Smooth muscle cell (in vitro differentiated cells): ENCODE measurements around the gene NAPG. TPM values are rescaled to one million over a fixed set of nuclear protein-coding genes. Genes with fewer than 3 reads are reported as not detected.
"Not testable (repeated sequence)": the region's sequence is repeated elsewhere in the genome, so short reads cannot be mapped to it uniquely, and the experiment has no call there.

ENCODE experiments used
- DNase-seq: peaks from one replicate; lab custom pipeline; 2025; ENCODE audit not compliant: unreplicated experiment; lab: John Stamatoyannopoulos, UW
- H2AFZ ChIP-seq: fragments of 200-600 bp; sonication (generic); 2 replicates; pipeline ENCODE4 v1.6.0; 2016; ENCODE audit warnings: antibody characterized with exemption, low read depth, mild to moderate bottlenecking
- H3F3A ChIP-seq: fragments of 200-600 bp; sonication (generic); 2 replicates; pipeline ENCODE4 v1.6.0; 2017; ENCODE audit warnings: antibody characterized with exemption, low read depth
- H3K27ac ChIP-seq: fragments of 200-600 bp; sonication (generic); 2 replicates; pipeline ENCODE4 v1.5.1; 2016; ENCODE audit warnings: low read depth, mild to moderate bottlenecking
- H3K27me3 ChIP-seq: fragments of 200-600 bp; sonication (generic); 2 replicates; pipeline ENCODE4 v1.6.1; 2016; ENCODE audit warnings: low read depth, mild to moderate bottlenecking
- H3K36me3 ChIP-seq: fragments of 200-600 bp; sonication (generic); 2 replicates; pipeline ENCODE4 v1.5.1; 2016; ENCODE audit warnings: low read depth
- H3K4me1 ChIP-seq: fragments of 200-600 bp; sonication (generic); 2 replicates; pipeline ENCODE4 v1.5.1; 2016; ENCODE audit warnings: low read depth
- H3K4me2 ChIP-seq: fragments of 200-600 bp; sonication (generic); 2 replicates; pipeline ENCODE4 v1.6.0; 2016; ENCODE audit warnings: mild to moderate bottlenecking
- H3K4me3 ChIP-seq: fragments of 200-600 bp; sonication (generic); 2 replicates; pipeline ENCODE4 v1.5.1; 2016; ENCODE audit warnings: mild to moderate bottlenecking
- H3K79me2 ChIP-seq: fragments of 200-600 bp; sonication (generic); 2 replicates; pipeline ENCODE4 v1.6.0; 2016; ENCODE audit warnings: low read depth, mild to moderate bottlenecking
- H3K9ac ChIP-seq: fragments of 200-600 bp; sonication (generic); 2 replicates; pipeline ENCODE4 v1.6.0; 2016; ENCODE audit warnings: low read depth
- H3K9me3 ChIP-seq: fragments of 200-600 bp; sonication (generic); replicated peaks from 2 replicates; pipeline ENCODE4 v1.5.1; 2016; ENCODE audit warnings: low read depth
- H4K20me1 ChIP-seq: fragments of 200-600 bp; sonication (generic); 2 replicates; pipeline ENCODE4 v1.6.0; 2016; ENCODE audit warnings: low read depth
- WGBS: methylation state at CpG from one replicate; pipeline ENCODE4 v1.1.7; 2016; ENCODE audit warnings: low lambda C conversion rate; 5-methylcytosine and 5-hydroxymethylcytosine counted together
- polyA plus RNA-seq: library from polyadenylated mRNA; unstranded; fragments of >200 nt; fragmentation: Nextera tagmentation; extraction: Ambion mirVana; gene quantifications from 2 replicates; pipeline ENCODE4 v1.2.1, GENCODE V29; 2016
- total RNA-seq: library from RNA; depleted of rRNA; stranded (reverse); fragments of >200 nt; gene quantifications from 2 replicates; pipeline ENCODE4 v1.2.3, GENCODE V29; 2014
- TF ChIP-seq, protein P1 (sequence below): fragments of 200-600 bp; sonication (generic); IDR thresholded peaks from 2 replicates; pipeline ENCODE4 v1.5.1; 2017; ENCODE audit warnings: borderline replicate concordance, mild to moderate bottlenecking, antibody characterized with exemption; ENCODE audit not compliant: insufficient read depth, poor library complexity, severe bottlenecking

NAPG gene
- total and polyA plus RNA-seq, 2 experiments from 2014 or later: 30.2 to 57.4 TPM

DNA sequence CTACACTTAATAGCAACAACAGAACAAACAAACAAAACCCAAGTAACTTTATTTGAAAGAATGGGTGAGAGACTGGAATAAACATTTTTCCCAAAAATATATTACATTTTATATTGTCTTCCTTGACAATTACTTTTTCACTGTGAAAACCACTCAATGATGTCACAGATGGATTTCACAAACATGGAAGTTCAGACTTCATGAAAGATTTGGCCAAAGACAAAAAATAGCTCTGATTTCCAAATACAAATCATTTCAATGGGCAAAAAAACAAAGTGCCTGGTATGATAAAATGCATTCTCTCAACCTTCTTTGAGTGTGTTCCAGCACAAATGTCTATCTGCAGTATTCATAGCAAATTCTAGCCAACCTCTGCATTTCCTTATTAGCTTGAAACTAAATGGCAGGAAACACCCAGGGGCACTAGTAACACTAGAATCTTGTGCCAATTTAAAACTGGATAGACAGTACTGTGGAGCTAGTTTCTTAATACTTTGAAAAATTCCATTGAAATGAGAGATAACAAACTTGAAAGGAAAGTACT is 28.5 kb upstream of the NAPG start:
- Histone ChIP-seq H4K20me1 (no peaks in the 10 kb centered on the region), H2AFZ (no peak overlapping the region), H3K4me3 (no peak overlapping the region), H3K79me2 (no peaks in the 10 kb centered on the region), H3K9me3 (no peaks in the 10 kb centered on the region), H3F3A (no peaks in the 10 kb centered on the region), H3K9ac (no peak overlapping the region), H3K36me3 (no peaks in the 10 kb centered on the region), H3K27ac (no peak overlapping the region), H3K4me2 (no peak overlapping the region), H3K27me3 (no peaks in the 10 kb centered on the region), H3K4me1 (no peaks in the 10 kb centered on the region)
- TF ChIP-seq, protein P1, sequence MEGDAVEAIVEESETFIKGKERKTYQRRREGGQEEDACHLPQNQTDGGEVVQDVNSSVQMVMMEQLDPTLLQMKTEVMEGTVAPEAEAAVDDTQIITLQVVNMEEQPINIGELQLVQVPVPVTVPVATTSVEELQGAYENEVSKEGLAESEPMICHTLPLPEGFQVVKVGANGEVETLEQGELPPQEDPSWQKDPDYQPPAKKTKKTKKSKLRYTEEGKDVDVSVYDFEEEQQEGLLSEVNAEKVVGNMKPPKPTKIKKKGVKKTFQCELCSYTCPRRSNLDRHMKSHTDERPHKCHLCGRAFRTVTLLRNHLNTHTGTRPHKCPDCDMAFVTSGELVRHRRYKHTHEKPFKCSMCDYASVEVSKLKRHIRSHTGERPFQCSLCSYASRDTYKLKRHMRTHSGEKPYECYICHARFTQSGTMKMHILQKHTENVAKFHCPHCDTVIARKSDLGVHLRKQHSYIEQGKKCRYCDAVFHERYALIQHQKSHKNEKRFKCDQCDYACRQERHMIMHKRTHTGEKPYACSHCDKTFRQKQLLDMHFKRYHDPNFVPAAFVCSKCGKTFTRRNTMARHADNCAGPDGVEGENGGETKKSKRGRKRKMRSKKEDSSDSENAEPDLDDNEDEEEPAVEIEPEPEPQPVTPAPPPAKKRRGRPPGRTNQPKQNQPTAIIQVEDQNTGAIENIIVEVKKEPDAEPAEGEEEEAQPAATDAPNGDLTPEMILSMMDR: no peak
- DNase-seq: no peak

DNA sequence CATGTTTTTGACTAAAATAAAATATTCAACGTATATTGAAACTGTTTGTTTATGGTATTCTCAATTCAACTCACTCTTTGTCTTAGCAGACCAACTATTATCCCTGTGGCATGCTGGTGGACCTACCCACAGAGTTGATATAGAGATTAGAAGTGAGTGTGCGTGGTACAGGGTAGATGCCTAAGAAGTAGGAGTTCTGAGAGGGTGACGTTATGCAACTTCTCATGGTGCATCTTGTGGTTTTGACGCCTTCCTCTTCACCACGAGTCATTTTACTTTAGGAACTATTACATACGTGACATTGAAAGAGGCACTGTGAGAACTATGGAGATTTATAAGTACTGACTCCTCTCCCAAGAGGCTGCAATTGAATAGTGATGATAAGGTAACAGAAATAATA is 26.6 kb upstream of the NAPG start:
- TF ChIP-seq, protein P1: no peak

DNA sequence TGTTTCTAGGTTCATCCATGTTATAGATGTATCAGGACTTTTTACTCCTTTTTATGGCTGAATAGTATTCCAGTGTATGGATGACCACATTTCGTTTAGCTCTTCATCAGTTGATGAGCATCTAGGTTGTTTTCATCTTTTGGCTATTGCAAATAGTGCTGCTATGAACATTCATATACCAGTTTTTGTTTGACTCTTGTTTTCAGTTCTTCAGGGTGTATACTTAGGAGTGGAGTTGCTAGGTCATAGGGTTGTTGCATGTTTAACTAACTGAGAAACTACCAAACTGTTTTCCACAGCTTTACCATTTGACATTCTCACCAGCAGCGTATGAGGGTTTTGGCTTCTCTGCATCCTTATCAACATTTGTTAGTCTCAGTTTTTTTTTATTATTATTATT is 25.8 kb upstream of the NAPG start:
- no peak overlapping the region for H2AFZ ChIP-seq
- H3K36me3 ChIP-seq: no peaks in the 10 kb centered on the region
- no peaks in the 10 kb centered on the region for H3K27me3 ChIP-seq
- H3K27ac ChIP-seq: no peak overlapping the region
- no peaks in the 10 kb centered on the region for H4K20me1 ChIP-seq
- TF ChIP-seq, protein P1: no peak
- no peaks in the 10 kb centered on the region for H3F3A ChIP-seq
- no peaks in the 10 kb centered on the region for H3K79me2 ChIP-seq
- H3K4me1 ChIP-seq: no peaks in the 10 kb centered on the region
- H3K4me2 ChIP-seq: no peak overlapping the region
- no peak overlapping the region for H3K4me3 ChIP-seq
- DNase-seq: no peak
- H3K9me3 ChIP-seq: no peaks in the 10 kb centered on the region
- WGBS: 48% methylated on average over 2 of the region's 2 CpGs
- H3K9ac ChIP-seq: no peak overlapping the region

More for the DNA sequence above, 26.6 kb upstream of the NAPG start:
- no peaks in the 10 kb centered on the region for H3K36me3 ChIP-seq
- H3K4me2 ChIP-seq: no peak overlapping the region
- H3K4me1 ChIP-seq: no peaks in the 10 kb centered on the region
- DNase-seq: no peak
- WGBS: 46% methylated on average over 6 of the region's 6 CpGs
- no peaks in the 10 kb centered on the region for H3F3A ChIP-seq
- no peaks in the 10 kb centered on the region for H3K9me3 ChIP-seq
- H3K4me3 ChIP-seq: no peak overlapping the region
- H3K27ac ChIP-seq: no peak overlapping the region
- no peak overlapping the region for H3K9ac ChIP-seq
- H3K27me3 ChIP-seq: no peaks in the 10 kb centered on the region
- H3K79me2 ChIP-seq: no peaks in the 10 kb centered on the region
- H4K20me1 ChIP-seq: no peaks in the 10 kb centered on the region
- no peak overlapping the region for H2AFZ ChIP-seq

DNA sequence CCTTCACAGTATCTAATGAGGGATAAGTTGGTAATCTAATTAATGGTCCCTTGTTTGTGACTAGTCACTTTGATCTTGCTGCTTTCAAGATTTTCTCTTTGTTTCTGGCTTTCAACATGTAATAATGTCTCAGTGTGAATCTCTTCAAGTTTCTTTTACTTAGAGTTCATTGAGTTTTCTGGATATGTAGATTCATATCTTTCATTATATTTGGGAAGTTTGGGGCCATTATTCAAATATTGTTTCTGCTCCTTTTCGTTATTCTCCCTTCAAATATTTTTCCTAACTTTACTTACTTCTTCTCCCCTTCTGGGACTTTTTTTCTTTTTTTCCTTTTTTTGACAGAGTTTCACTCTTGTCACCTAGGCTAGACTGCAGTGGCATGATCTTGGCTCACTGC is 21.1 kb upstream of the NAPG start:
- Histone ChIP-seq H3K4me2 (no peak overlapping the region), H3K9me3 (peaks cover 8% of the 10 kb centered on the region), H3K27me3 (no peaks in the 10 kb centered on the region), H3K4me1 (no peaks in the 10 kb centered on the region), H3K27ac (no peak overlapping the region), H3K4me3 (no peak overlapping the region), H2AFZ (no peak overlapping the region), H3K79me2 (no peaks in the 10 kb centered on the region), H3K36me3 (no peaks in the 10 kb centered on the region), H4K20me1 (no peaks in the 10 kb centered on the region), H3F3A (no peaks in the 10 kb centered on the region), H3K9ac (no peak overlapping the region)
- TF ChIP-seq, protein P1: no peak
- no peak for DNase-seq
- 91% methylated on average over 1 of the region's 1 CpG for WGBS

DNA sequence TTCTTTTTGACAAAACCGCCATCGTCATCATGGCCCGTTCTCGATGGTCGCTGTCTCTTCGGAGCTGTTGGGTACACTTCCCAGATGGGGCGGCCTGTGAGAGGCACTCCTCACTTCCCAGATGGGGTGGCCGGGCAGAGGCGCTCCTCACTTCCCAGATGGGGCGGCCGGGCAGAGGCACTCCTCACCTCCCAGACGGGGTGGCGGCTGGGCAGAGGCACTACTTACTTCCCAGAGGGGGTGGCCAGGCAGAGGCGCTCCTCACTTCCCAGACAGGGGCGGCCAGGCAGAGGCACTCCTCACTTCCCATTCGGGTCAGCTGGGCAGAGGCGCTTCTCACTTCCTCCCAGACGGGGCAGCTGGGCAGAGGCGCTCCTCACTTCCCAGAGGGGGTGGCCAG is 19.9 kb upstream of the NAPG start:
- not testable (repeated sequence) for H3K36me3 ChIP-seq, DNase-seq
- 88% methylated on average over 14 of the region's 19 CpGs for WGBS

More for the DNA sequence above, 19.9 kb upstream of the NAPG start:
- H3K4me2 ChIP-seq, H3K4me3 ChIP-seq, H3F3A ChIP-seq, H3K9ac ChIP-seq, H3K79me2 ChIP-seq, H3K4me1 ChIP-seq, H4K20me1 ChIP-seq, H2AFZ ChIP-seq, H3K27me3 ChIP-seq, H3K27ac ChIP-seq, H3K9me3 ChIP-seq: not testable (repeated sequence)
